ENCODE results near the gene ZCCHC7. TPM values are rescaled to one million over a fixed set of nuclear protein-coding genes. Genes with fewer than 3 reads are reported as not detected.

Gene ZCCHC7
- total and polyA plus RNA-seq, 10 of the 15 experiments (the other 5 are each of a cell fraction or from before 2014, with no cell fraction given) = 42.9 to 178 (median 53.3) TPM

DNA sequence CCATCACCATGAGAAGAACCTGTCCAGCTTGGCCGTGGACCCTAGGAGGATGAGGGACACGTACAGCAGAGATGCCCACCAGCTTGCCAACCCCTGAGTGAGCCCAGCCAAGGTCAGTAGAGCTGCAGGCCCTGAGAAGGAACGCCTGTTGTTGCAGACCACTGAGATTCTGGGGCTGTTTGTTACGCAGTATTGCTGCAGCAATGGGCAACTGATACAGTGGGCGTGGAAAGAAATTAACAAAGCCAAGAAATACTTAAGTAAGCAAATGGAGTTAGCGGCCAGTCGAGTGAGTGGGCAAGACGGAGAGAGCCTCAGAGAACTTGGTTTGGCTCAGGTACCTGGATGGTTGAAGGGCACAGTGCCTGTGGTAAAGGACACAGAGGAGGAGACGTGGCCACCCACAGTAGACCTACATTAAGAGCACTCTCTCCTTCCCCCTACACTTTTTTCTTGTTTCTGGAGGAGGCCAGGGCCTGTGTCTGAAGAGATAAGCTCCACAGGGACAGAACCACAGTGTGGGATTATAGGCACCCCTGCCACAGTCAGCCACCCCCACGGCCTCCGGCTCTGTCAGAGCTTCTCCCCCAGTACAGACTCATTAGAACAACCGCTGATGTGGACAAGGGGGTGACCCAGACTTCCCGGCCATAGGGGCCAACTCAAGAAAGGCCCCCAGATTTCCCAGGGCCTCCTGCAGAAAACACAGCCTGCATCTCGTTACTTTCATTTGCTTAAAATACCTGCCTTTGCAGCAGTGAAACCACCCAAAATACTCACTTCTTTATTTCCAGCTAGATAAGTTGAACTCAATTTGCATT is 262.0 kb downstream of the ZCCHC7 start:
- ATAC-seq (peak; percentile 57), DNase-seq (ENCODE audit: low read depth, low spot score) (peak; percentile 70), FAIRE-seq (peak; percentile 65)
- intact Hi-C loops (cut with micrococcal nuclease; ENCODE audit: unreplicated experiment) = loop anchor here (1.0 kb wide), 1 partner anchor 11 kb away; no protein-coding TSS in a partner anchor
- Histone ChIP-seq H3K9me3 (replicated peaks; ENCODE audit: control insufficient read depth, insufficient read depth, low read length) (peaks cover 2% of the 10 kb centered on the region; the same call in 2 of the 3 replicates), H3K4me3 (no peak overlapping the region), H3K4me2 (ENCODE audit: control insufficient read depth, insufficient read depth) (peak overlapping the region; percentile 58), H3K9ac (ENCODE audit: control insufficient read depth, insufficient read depth, low read length) (peak overlapping the region; percentile 64), H3K79me2 (ENCODE audit: control insufficient read depth, insufficient read depth, low read length) (peaks cover 3% of the 10 kb centered on the region), H4K20me1 (ENCODE audit: control insufficient read depth, insufficient read depth) (no peaks in the 10 kb centered on the region), H2AFZ (ENCODE audit: control insufficient read depth, low read depth, low read length) (0 out of 2 replicates have a peak overlapping the region, but pooled peaks have one; percentile 60), H3K27me3 (replicated peaks in 1 of 2; ENCODE audit: control insufficient read depth in 2 of 2, insufficient read depth in 2 of 2, low read length in 1 of 2) (no peaks in the 10 kb centered on the region), H3K27ac (ENCODE audit: control insufficient read depth, insufficient read depth) (peak overlapping the region; percentile 92), H3K4me1 (ENCODE audit: control insufficient read depth, insufficient read depth, low read length) (peaks cover 65% of the 10 kb centered on the region), H3K36me3 (ENCODE audit: control insufficient read depth in 2 of 2, insufficient read depth in 2 of 2, low read length in 1 of 2) (no peaks in the 10 kb centered on the region)
- in situ Hi-C loops (cut with MboI) = no loop called here
- ChIA-PET CTCF (interaction anchor here (0.9 to 4.0 kb wide), 12 partner anchors 9 to 389 kb away, joined by 3 to 23 read pairs (median 6); no protein-coding TSS in a partner anchor), SMC1A (ENCODE audit: uncharacterized antibody, unreplicated experiment) (interaction anchor here (0.6 to 3.6 kb wide), 23 partner anchors 10 to 90 kb away, joined by 3 to 40 read pairs (median 4); no protein-coding TSS in a partner anchor), POLR2A (interaction anchor here (0.6 to 3.3 kb wide), 12 partner anchors 8 to 381 kb away, joined by 3 to 46 read pairs (median 6); no protein-coding TSS in a partner anchor), RAD21 (ENCODE audit: unreplicated experiment) (interaction anchor here (0.8 to 3.4 kb wide), 16 partner anchors 9 to 302 kb away, joined by 3 to 24 read pairs (median 4); no protein-coding TSS in a partner anchor)
- 42% methylated on average over 14 of the region's 14 CpGs for WGBS (ENCODE audit: insufficient coverage, insufficient replicate concordance, low lambda C conversion rate, missing lambda C conversion rate)
- TSS peak; percentile 74 for BruUV-seq (replicated peaks)
- TF ChIP-seq IKZF1 (conservative IDR thresholded peaks at IDR 0.05) (peak; percentile 86), EP300 (IDR thresholded peaks at IDR 0.05; ENCODE audit: borderline replicate concordance in 1 of 2, control insufficient read depth in 1 of 2, low read depth in 2 of 2, low read length in 2 of 2) (peak; percentile 75 to 80), IKZF2 (IDR thresholded peaks at IDR 0.05) (peak; percentile 88 to 93), EGR1 (IDR thresholded peaks at IDR 0.05; ENCODE audit: borderline replicate concordance in 1 of 2, low read depth in 2 of 2, low read length in 2 of 2) (peak in 1 of 2 experiments; percentile 8; a peak in 1 of 3 replicates), TCF7 (IDR thresholded peaks at IDR 0.05; ENCODE audit: borderline replicate concordance) (no peak), HDGF (IDR thresholded peaks at IDR 0.05) (peak; percentile 17; the same call in 1 of the 2 replicates), CHD1 (IDR thresholded peaks at IDR 0.05; ENCODE audit: low read depth, low read length) (no peak), SP1 (IDR thresholded peaks at IDR 0.05; ENCODE audit: low read depth, low read length) (peak; percentile 25), CEBPB (IDR thresholded peaks at IDR 0.05; ENCODE audit: borderline replicate concordance in 1 of 2, low read depth in 2 of 2, low read length in 2 of 2) (no peak), NFYB (IDR thresholded peaks at IDR 0.05; ENCODE audit: insufficient read depth, low read depth, low read length) (no peak), BHLHE40 (IDR thresholded peaks at IDR 0.05; ENCODE audit: borderline replicate concordance in 1 of 2, low read depth in 2 of 2, low read length in 1 of 2) (peak; percentile 17 to 26; a peak in 1 of 4 replicates), MTA2 (IDR thresholded peaks at IDR 0.05; ENCODE audit: low read depth) (peak; percentile 80), KDM1A (IDR thresholded peaks at IDR 0.05; ENCODE audit: borderline replicate concordance) (no peak), IRF4 (IDR thresholded peaks at IDR 0.05; ENCODE audit: low read depth, low read length) (0 out of 2 replicates have a peak, but pooled peaks have one; percentile 54), MEF2B (IDR thresholded peaks at IDR 0.05; ENCODE audit: partially characterized antibody, poor library complexity, severe bottlenecking) (peak; percentile 84)
- TF ChIP-seq, protein P1, sequence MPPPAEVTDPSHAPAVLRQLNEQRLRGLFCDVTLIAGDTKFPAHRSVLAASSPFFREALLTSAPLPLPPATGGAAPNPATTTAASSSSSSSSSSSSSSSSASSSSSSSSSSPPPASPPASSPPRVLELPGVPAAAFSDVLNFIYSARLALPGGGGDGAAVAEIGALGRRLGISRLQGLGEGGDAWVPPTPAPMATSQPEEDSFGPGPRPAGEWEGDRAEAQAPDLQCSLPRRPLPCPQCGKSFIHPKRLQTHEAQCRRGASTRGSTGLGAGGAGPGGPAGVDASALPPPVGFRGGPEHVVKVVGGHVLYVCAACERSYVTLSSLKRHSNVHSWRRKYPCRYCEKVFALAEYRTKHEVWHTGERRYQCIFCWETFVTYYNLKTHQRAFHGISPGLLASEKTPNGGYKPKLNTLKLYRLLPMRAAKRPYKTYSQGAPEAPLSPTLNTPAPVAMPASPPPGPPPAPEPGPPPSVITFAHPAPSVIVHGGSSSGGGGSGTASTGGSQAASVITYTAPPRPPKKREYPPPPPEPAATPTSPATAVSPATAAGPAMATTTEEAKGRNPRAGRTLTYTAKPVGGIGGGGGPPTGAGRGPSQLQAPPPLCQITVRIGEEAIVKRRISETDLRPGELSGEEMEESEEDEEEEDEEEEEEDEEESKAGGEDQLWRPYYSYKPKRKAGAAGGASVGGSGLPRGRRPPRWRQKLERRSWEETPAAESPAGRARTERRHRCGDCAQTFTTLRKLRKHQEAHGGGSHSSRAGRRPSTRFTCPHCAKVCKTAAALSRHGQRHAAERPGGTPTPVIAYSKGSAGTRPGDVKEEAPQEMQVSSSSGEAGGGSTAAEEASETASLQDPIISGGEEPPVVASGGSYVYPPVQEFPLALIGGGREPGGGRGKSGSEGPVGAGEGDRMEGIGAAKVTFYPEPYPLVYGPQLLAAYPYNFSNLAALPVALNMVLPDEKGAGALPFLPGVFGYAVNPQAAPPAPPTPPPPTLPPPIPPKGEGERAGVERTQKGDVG (CRISPR knock-in tag; IDR thresholded peaks at IDR 0.05) = no peak
- TF ChIP-seq, protein P2, sequence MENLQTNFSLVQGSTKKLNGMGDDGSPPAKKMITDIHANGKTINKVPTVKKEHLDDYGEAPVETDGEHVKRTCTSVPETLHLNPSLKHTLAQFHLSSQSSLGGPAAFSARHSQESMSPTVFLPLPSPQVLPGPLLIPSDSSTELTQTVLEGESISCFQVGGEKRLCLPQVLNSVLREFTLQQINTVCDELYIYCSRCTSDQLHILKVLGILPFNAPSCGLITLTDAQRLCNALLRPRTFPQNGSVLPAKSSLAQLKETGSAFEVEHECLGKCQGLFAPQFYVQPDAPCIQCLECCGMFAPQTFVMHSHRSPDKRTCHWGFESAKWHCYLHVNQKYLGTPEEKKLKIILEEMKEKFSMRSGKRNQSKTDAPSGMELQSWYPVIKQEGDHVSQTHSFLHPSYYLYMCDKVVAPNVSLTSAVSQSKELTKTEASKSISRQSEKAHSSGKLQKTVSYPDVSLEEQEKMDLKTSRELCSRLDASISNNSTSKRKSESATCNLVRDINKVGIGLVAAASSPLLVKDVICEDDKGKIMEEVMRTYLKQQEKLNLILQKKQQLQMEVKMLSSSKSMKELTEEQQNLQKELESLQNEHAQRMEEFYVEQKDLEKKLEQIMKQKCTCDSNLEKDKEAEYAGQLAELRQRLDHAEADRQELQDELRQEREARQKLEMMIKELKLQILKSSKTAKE (IDR thresholded peaks at IDR 0.05; ENCODE audit: low read depth, poor library complexity, severe bottlenecking) = peak; percentile 72

Data from GM12878 (cell line).